Kidney (tissue), 14 donors: Measurements from ENCODE around the gene FGB. TPM values are rescaled to one million over a fixed set of nuclear protein-coding genes. Genes with fewer than 3 reads are reported as not detected.

Experiments used
- DNase-seq, 5 donors: peaks; one replicate each; pipeline ENCODE4 v3.0.0-alpha.2; 2013 to 2020
- FAIRE-seq: peaks from 2 replicates; lab custom pipeline; 2012; peaks lifted over from hg19 to GRCh38; lab: Jason Lieb, UNC
- H3K27ac ChIP-seq, 2 donors: one replicate each; pipeline ENCODE4 v1.7.0; 2013; ENCODE audit warnings: low read depth in 2 of 2, low read length in 2 of 2, inconsistent platforms in 1 of 2
- H3K27me3 ChIP-seq: one replicate; pipeline ENCODE4 v1.7.1; 2013; ENCODE audit warnings: low read length, inconsistent platforms; ENCODE audit not compliant: control insufficient read depth, insufficient read depth
- H3K36me3 ChIP-seq, 3 donors: one replicate each; pipeline versions ENCODE4 v1.7.0 to v1.7.1; 2013; ENCODE audit warnings: low read length in 3 of 3, control low read depth in 1 of 3, inconsistent platforms in 1 of 3; ENCODE audit not compliant: insufficient read depth in 3 of 3, control insufficient read depth in 2 of 3
- H3K4me1 ChIP-seq, 3 donors: one replicate each; pipeline versions ENCODE4 v1.7.0 to v1.7.1; 2013; ENCODE audit warnings: low read length in 3 of 3, inconsistent platforms in 1 of 3, low read depth in 1 of 3; ENCODE audit not compliant: control insufficient read depth in 2 of 3, insufficient read depth in 2 of 3
- H3K4me3 ChIP-seq, 3 donors: one replicate each; pipeline versions ENCODE4 v1.7.0 to v1.8.1; 2013; ENCODE audit warnings: low read length in 3 of 3, control low read depth in 1 of 3, inconsistent platforms in 1 of 3
- H3K9ac ChIP-seq, 3 donors: one replicate each; pipeline versions ENCODE4 v1.7.0 to v1.7.1; 2013; ENCODE audit warnings: low read length in 3 of 3, control low read depth in 1 of 3, inconsistent platforms in 1 of 3
- H3K9me3 ChIP-seq, 3 donors: one replicate each; pipeline versions ENCODE4 v1.7.0 to v1.7.1; 2013; ENCODE audit warnings: low read length in 3 of 3, control low read depth in 1 of 3, inconsistent platforms in 1 of 3; ENCODE audit not compliant: control insufficient read depth in 2 of 3, insufficient read depth in 1 of 3
- intact Hi-C: fragments of 100-400 bp; cut with DNase I; formaldehyde crosslinking; loops from one replicate; pipeline ENCODE4 v1.11.1; 2022
- polyA plus RNA-seq: library from polyadenylated mRNA; stranded (reverse); fragments of 350-450 nt; fragmentation: Illumina TruSeq; extraction: RNeasy Lipid Tissue Mini Kit (QIAGEN cat#74804); gene quantifications from one replicate; pipeline ENCODE4 v1.2.3, GENCODE V29; 2014; ENCODE audit warnings: low read depth, low replicate concordance; ENCODE audit not compliant: insufficient read depth
- total RNA-seq: library from RNA; stranded (reverse); fragmentation: NEBNext Ultra II Directional; extraction: Animal tissue kit (Norgen Biotek cat#: 25700); gene quantifications from one replicate; pipeline ENCODE4 v1.2.1, GENCODE V29; 2021
- TF ChIP-seq, protein P1 (sequence below): IDR thresholded peaks from 3 replicates; pipeline ENCODE4 v1.5.1; 2012; ENCODE audit warnings: mild to moderate bottlenecking, moderate library complexity, borderline replicate concordance; ENCODE audit not compliant: insufficient read depth; ENCODE audit errors: extremely low read depth
- donor health status: control.
- donor health status: control.
- donor health status: control.
- donor health status: control.
- donor health status: control.
- donor health status: DM: yes; HTN: yes; CAD: no.
- donor health status: Normal renal cell carcinoma (clear cell type).

The FGB gene
- total and polyA plus RNA-seq, 2 donors from 2014 or later, result 23.5 to 42.5 TPM

DNA sequence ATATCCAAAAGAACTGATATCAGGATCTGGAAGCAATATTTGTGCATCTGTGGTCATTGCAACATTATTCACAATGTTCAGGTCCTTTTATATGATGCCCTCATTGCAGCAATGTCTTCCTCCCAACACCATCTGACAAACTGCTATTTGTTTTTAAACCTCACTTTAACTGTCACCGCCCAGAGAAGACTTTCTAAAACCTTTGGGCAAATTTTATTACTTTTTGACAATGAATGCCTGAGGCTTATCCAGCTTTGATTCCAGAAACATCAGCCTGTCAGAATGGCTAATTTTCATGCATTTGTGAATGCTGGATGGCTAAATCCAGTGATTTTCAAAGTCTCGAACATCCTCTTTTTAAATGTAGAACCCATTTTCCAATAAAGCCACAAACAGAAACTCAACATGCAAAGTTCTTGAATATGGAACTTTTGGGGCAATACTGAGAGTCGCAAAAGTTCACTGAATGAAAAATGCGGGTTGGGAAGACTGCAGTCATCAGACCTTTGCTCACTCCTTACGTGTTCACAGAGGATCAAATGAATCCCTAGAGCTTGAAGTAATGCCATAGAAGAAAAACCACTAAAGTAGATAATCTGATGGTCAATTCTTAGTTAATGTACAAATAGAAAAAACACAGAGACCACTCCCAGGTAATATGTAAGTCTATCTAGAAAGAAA is 10.5 kb downstream of the FGB start:
- intact Hi-C loops, result no loop called here

GRCh38 chr4:154574311-154574710 is 11.5 kb downstream of the FGB start:
- Histone ChIP-seq H3K4me3 (no peak overlapping the region), H3K4me1 (no peaks in the 10 kb centered on the region), H3K36me3 (no peaks in the 10 kb centered on the region), H3K9ac (no peak overlapping the region), H3K27me3 (no peaks in the 10 kb centered on the region), H3K27ac (no peak overlapping the region), H3K9me3 (no peaks in the 10 kb centered on the region)
- intact Hi-C loops, result no loop called here
- DNase-seq (no peak), FAIRE-seq (no peak)
- TF ChIP-seq, protein P1, sequence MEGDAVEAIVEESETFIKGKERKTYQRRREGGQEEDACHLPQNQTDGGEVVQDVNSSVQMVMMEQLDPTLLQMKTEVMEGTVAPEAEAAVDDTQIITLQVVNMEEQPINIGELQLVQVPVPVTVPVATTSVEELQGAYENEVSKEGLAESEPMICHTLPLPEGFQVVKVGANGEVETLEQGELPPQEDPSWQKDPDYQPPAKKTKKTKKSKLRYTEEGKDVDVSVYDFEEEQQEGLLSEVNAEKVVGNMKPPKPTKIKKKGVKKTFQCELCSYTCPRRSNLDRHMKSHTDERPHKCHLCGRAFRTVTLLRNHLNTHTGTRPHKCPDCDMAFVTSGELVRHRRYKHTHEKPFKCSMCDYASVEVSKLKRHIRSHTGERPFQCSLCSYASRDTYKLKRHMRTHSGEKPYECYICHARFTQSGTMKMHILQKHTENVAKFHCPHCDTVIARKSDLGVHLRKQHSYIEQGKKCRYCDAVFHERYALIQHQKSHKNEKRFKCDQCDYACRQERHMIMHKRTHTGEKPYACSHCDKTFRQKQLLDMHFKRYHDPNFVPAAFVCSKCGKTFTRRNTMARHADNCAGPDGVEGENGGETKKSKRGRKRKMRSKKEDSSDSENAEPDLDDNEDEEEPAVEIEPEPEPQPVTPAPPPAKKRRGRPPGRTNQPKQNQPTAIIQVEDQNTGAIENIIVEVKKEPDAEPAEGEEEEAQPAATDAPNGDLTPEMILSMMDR, result no peak

More for the DNA sequence above, 10.5 kb downstream of the FGB start:
- no peaks in the 10 kb centered on the region for H3K4me1 ChIP-seq
- no peak for FAIRE-seq
- TF ChIP-seq, protein P1, result no peak
- no peak overlapping the region for H3K27ac ChIP-seq
- H3K9me3 ChIP-seq, result no peaks in the 10 kb centered on the region
- no peak overlapping the region for H3K9ac ChIP-seq
- no peak for DNase-seq
- H3K27me3 ChIP-seq, result no peaks in the 10 kb centered on the region
- H3K36me3 ChIP-seq, result no peaks in the 10 kb centered on the region
- H3K4me3 ChIP-seq, result no peak overlapping the region

DNA sequence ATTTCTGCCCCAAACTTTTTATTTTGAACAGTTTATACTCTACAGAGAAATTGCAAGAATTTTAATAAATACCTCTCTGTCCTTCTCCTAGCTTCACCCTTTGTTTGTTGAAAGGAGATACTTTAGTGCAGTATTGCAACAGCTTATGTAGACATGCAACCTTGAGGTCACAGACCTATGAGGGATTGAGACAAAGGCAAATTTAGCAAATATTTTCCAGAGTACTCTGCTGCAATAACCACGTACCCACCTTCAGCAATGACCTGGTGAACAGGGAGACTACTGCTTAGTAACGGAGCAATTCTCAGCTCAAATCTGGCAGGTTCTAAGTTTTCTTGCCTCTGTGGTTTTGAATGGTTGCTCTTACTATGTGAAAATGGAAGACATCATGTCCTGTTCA is 14.5 kb downstream of the FGB start:
- Histone ChIP-seq H3K9me3 (no peaks in the 10 kb centered on the region), H3K36me3 (no peaks in the 10 kb centered on the region), H3K4me1 (no peaks in the 10 kb centered on the region), H3K4me3 (no peak overlapping the region), H3K9ac (no peak overlapping the region), H3K27me3 (no peaks in the 10 kb centered on the region), H3K27ac (no peak overlapping the region)
- no peak for DNase-seq
- intact Hi-C loops, result no loop called here
- no peak for FAIRE-seq
- TF ChIP-seq, protein P1, result no peak
